OCI-M2 (cell line): ENCODE results near the gene VGF.
"Not testable (repeated sequence)": the region's sequence is repeated elsewhere in the genome, so short reads cannot be mapped to it uniquely, and the experiment has no call there.

Experiments
- DNase-seq: peaks from one replicate; lab custom pipeline; 2025; ENCODE audit not compliant: unreplicated experiment; lab: John Stamatoyannopoulos, UW

The VGF gene

DNA sequence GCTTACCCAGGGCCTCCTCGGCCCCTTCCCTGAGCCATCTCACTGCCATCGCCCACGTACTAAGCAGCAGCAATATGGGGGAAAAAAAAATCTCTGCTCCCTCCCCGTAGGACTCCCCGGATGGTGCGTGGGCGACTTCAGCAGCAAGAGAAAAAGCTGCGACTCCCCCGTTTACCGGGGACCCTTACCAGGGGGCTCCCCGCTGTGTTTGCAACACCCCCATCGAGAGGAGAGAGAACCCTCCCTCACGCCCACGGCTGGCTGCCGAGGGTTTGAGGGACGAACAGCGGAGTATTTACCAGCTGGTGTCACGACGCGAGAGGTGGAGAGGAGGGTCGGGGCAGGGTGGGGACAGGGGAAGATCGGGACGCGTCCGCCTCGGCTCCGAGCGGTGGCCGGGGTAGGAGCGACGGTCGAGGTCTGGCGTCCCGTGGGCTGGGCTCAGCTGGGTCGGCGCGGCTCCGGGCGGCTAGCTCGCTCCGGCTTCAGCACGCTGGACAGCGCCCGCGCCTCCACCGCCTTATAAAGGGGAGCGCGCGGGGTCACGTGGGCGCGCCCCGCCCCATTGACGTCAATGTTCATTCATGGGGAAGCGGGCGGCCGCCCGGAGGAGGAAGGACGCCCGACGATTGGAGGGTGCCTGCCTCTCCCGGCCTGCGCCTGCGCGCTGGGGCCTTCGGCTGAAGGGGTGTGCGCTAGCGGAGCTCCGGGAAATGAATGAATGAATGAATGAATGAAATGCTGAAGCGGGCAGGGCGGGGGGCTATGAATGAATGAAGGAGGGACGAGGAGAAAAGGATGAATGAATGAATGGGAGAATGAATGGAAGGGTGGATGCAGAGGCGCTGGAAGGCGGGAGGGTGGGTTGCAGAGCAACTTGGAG, at the start of gene VGF:
Gene VGF (minus strand): TSS at position 495 of the 883 bp plus-strand sequence. CDS start 726 bp downstream, outside the sequence.
- DNase-seq = peak; percentile 60

DNA sequence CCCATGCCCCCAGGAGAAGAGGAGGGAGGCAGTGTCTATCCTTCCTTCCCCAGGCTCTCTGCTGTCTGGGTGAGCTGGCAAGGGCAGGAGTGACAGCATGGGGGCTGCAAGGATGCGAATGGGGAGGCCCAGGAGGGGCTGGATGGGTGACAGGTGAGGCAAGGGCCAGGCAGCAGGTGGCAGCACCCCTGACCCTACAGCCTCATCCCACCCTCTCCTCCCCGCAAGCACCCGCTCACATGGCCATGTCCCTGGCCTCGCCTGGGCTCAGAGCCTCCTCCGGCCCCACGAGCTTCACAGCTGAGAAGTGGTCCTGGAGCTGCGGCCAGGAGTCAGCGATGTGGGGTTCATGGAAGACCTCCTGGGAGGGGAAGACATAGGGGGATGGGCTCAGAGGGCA, 46.6 kb upstream of the VGF start:
- DNase-seq = no peak

- no peak for DNase-seq
Observed at GRCh38 chr7:101211501-101211900, 46.1 kb upstream of the VGF start.

- DNase-seq = no peak
Observed at GRCh38 chr7:101210143-101210542, 44.8 kb upstream of the VGF start.

DNA sequence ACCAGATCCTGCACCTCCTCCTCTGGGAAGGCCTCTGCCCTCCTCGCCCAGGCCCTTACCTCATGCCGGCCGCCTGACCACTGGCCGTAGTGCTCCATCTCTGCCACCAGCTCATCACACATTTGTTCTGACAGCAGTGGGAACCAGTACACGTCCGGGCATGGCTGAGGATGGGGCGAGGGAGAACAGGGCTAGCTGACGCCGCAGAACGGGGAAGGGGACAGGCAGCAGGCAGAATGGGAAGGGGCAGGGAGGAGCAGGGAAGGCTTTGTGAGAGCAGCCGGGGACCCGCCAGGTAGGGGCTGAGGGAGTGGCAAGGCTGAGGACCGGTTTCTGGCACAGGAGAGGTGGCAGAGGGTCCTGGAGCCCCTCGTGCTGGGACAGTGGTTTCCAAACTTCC, 43.4 kb upstream of the VGF start:
- no peak for DNase-seq

GRCh38 chr7:101207459-101207858, 42.1 kb upstream of the VGF start:
- no peak for DNase-seq

DNA sequence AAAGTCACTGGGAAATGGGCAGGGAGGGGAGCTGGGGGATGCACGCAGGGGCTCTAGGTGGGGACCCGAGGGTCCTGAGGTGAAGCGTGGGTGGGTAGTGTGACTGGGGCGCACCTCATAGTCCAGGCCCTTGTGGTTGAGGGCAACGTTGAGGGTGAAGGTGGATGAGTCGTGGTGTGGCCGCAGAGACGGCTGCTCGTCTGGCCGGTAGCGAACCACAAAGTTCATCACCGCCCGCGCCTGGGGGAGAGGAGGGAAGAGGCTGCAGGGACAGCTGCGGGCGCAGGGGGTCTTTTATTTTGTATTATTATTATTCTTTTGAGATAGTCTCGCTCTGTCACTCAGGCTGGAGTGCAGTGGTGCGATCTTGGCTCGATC, 41.3 kb upstream of the VGF start:
- no peak for DNase-seq

GRCh38 chr7:101205901-101206664, 40.7 kb upstream of the VGF start:
- DNase-seq = no peak

GRCh38 chr7:101203740-101204738, 38.7 kb upstream of the VGF start:
- not testable (repeated sequence) for DNase-seq

- no peak for DNase-seq
Observed at GRCh38 chr7:101202603-101202918, 37.2 kb upstream of the VGF start.

- DNase-seq = no peak
Observed at GRCh38 chr7:101201695-101202602, 36.6 kb upstream of the VGF start.

- DNase-seq = no peak
Observed at GRCh38 chr7:101200862-101201599, 35.7 kb upstream of the VGF start, which contains the start of gene MOGAT3. TSS of gene MOGAT3 (minus strand) at chr7:101201036. CDS start at chr7:101200854, 182 bp downstream.

DNA sequence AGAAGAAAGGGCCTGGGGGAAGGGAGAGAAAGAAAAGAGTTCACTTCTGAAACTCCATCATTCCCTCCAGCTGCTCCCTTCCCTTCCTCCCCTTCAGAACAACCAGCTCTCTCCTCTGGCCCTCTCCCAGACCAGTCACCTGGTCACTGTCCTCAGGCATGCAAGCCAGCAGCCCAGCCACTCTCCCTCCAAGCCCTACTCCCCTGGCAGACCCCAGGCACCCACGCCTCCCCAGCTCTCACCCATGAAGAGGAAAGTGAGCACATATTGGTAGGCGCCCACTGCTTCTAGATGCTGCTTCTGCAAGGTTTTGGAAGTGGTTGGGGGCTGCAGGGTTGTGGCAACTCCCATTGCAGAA, 35.1 kb upstream of the VGF start:
- DNase-seq = no peak

GRCh38 chr7:101199522-101199921, 34.2 kb upstream of the VGF start:
- DNase-seq = not testable (repeated sequence)

- DNase-seq = no peak
Observed at GRCh38 chr7:101198476-101198875, 33.1 kb upstream of the VGF start.

- no peak for DNase-seq
Observed at GRCh38 chr7:101197991-101198390, 32.6 kb upstream of the VGF start.

GRCh38 chr7:101195884-101196283, 30.5 kb upstream of the VGF start:
- no peak for DNase-seq

DNA sequence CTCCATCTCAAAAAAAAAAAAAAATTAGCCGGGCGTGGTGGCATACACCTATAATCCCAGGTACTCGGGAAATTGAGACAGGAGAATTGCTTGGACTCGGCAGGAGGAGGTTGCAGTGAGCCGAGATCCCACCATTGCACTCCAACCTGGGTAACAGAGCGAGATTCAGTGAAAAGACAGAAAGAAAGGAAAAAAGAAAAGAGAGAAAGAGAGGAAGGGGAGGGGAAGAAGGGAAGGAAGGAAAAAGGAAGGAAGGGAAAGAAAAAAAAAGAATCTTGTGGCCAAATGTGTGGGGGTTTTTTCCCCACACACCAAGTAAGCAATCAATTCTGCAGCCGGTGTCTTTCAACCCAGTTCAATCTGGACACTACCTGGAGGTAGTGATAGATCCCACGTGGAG, 23.7 kb upstream of the VGF start:
- no peak for DNase-seq

DNA sequence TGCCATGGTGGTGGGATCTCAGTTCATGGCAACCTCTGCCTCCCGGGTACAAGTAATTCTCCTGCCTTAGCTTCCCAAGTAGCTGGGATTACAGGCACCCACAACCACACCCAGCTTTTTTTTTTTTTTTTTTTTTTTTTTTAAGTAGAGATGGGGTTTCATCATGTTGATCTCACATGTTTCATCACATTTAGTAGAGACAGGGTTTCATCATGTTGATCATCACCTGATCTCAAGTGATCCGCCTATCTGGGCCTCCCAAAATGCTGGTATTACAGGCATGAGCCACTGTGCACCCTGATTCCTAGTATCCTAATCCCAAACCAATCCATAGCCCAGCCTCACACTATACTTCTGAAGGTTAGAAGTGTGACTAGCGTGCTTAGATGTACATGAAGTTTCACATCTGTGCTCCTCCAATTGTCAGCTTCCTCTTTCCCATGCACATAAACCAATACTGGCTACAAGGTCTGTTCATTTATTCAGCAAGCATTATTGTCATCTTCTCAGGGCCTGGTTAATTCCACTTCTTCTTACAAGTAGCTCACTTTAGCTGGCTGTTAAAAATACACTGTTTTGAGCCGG, 21.6 kb upstream of the VGF start:
- no peak for DNase-seq
